Activated CD8-positive, alpha-beta memory T cell treated with anti-CD3 and anti-CD28 coated beads, Interleukin-2, amount 50 U/mL, for 1 hour (primary cell): ENCODE results near the gene IL4R.

Source experiments
- DNase-seq: peaks from one replicate; pipeline ENCODE4 v3.0.0-alpha.2; 2020; ENCODE audit errors: extremely low read depth

Gene IL4R

GRCh38 chr16:27359051-27359450, 45.3 kb downstream of the IL4R start:
- DNase-seq: no peak

- no peak for DNase-seq
Measured at GRCh38 chr16:27359615-27360014, 45.8 kb downstream of the IL4R start.

GRCh38 chr16:27361987-27362386, 48.2 kb downstream of the IL4R start:
- DNase-seq: no peak

GRCh38 chr16:27362570-27363245, 48.9 kb downstream of the IL4R start:
- DNase-seq: no peak

GRCh38 chr16:27363246-27363632, 49.5 kb downstream of the IL4R start:
- DNase-seq: no peak

GRCh38 chr16:27363797-27364196, 50.0 kb downstream of the IL4R start:
- no peak for DNase-seq

- DNase-seq: no peak
Measured at GRCh38 chr16:27364493-27365141, 50.8 kb downstream of the IL4R start.

GRCh38 chr16:27365142-27366089, 51.6 kb downstream of the IL4R start:
- DNase-seq: no peak

GRCh38 chr16:27366687-27367460, 53.1 kb downstream of the IL4R start:
- no peak for DNase-seq

- DNase-seq: peak; percentile 95
Measured at GRCh38 chr16:27367461-27368357, 53.9 kb downstream of the IL4R start.

GRCh38 chr16:27368358-27368722, 54.6 kb downstream of the IL4R start:
- DNase-seq: no peak

- no peak for DNase-seq
Measured at GRCh38 chr16:27369806-27370205, 56.0 kb downstream of the IL4R start.

- DNase-seq: no peak
Measured at GRCh38 chr16:27370318-27370717, 56.5 kb downstream of the IL4R start.

GRCh38 chr16:27373312-27373711, 59.5 kb downstream of the IL4R start:
- DNase-seq: no peak

- DNase-seq: no peak
Measured at GRCh38 chr16:27374221-27374803, 60.5 kb downstream of the IL4R start.

- no peak for DNase-seq
Measured at GRCh38 chr16:27374804-27375425, 61.1 kb downstream of the IL4R start.

GRCh38 chr16:27377666-27378485, 64.1 kb downstream of the IL4R start:
- DNase-seq: no peak

GRCh38 chr16:27378871-27379481, 65.2 kb downstream of the IL4R start:
- no peak for DNase-seq

- no peak for DNase-seq
Measured at GRCh38 chr16:27379919-27380318, 66.1 kb downstream of the IL4R start.
